ENCODE results near the gene FZR1.

FZR1 gene

DNA sequence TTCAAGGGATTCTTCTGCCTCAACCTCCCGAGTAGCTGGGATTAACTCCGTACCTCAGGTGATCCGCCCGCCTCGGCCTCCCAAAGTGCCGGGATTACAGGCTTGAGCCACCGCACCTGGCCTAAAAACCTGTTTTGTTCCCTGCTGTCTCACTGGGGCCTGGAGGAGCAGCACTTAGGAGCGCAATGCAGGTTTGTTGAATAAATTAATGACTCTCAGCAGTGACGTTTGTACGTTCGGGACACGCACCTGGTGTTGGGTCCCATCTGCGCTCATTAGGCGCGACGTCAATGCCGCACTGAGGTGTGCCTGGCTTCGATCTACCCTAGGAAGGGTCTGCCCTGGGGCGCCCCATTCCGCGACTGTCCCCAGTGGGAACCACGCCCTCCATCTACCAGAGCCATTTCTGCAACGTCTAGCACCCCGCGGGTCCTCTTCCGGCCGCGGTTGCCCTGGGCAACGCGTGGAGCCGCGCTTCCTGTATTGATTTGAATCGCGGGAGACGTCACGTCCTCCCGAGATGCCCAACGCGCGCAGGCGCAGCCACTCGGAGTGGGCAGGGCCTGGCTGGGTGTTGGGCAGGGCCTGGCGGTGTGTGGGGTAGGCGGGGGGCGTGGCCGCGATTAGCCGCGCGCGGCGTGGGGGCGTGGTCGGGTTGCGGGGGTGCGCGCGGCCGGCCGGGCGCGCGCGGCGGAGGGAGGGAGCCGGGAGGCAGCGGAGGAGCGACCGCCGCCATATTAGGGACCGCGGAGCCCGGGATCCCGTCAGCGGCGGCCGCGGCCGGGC lies at the start of gene FZR1:
TSS of gene FZR1 (plus strand) at position 714 of the 786 bp plus-strand sequence. CDS start 16,679 bp downstream, outside the sequence.
- DNase-seq: peak; percentile 100

DNA sequence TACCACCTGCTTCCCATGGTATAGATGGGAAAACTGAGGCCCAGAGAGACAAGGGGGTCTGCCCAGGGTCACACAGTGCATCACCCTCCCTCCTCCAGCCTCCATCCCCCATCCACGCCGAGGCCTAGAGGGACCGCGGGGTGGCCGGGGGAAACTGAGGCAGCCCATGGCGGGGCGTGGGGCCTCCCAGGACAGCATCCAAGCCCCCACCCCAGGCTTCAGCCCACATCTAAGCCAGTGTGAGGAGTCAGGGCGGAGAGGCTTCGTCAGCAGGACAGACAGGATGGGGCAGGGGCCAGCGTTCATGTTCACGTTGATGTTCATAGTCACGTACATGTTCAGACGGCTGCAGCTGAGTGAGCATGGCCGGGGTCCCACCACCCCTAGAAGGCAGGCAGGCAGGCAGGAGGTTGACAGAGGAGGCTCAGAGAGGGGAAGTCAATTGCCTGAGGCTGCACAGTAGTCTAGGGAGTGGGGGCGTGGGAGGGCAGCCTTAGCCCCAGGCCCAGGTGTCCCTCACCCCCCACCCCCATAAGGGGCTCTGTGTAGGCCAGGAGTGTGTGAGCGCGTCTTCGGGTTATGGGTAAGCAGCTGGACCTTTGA lies 49.1 kb upstream of the FZR1 start:
- DNase-seq: no peak

DNA sequence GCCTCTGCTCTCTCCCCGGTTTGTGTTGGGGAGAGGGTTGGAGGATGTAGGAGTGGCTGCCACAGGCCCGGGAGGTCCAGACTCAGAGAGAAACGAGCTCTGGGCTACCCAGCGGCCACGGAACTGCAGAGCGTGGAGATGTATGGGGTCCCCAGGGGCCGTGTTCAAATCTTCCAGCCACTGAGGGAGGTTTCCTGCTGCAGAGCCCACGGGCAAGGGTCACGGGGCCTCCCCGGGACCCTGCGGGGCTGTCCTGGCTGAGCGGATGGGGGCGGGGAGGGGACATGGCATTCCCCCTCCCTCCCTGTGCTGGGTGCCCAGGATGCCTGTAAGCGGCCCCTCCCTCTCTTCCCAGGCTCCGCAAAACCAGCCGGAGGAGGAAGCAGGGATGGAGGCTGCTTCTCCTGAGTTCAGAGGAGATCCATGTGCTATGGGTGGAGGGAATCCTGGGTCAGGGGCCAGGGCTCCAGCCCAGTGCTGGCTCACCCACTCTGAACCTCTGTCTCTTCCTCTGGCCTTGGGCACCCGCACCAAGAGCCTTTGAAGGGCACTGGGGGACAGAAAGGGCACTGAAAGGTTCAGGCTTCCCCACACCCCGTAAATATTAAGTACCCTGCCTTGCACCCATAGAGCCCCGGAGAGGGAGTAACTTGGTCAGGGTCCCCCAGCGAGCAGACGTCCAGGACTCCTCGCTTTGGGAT lies 48.4 kb upstream of the FZR1 start:
- no peak for DNase-seq

DNA sequence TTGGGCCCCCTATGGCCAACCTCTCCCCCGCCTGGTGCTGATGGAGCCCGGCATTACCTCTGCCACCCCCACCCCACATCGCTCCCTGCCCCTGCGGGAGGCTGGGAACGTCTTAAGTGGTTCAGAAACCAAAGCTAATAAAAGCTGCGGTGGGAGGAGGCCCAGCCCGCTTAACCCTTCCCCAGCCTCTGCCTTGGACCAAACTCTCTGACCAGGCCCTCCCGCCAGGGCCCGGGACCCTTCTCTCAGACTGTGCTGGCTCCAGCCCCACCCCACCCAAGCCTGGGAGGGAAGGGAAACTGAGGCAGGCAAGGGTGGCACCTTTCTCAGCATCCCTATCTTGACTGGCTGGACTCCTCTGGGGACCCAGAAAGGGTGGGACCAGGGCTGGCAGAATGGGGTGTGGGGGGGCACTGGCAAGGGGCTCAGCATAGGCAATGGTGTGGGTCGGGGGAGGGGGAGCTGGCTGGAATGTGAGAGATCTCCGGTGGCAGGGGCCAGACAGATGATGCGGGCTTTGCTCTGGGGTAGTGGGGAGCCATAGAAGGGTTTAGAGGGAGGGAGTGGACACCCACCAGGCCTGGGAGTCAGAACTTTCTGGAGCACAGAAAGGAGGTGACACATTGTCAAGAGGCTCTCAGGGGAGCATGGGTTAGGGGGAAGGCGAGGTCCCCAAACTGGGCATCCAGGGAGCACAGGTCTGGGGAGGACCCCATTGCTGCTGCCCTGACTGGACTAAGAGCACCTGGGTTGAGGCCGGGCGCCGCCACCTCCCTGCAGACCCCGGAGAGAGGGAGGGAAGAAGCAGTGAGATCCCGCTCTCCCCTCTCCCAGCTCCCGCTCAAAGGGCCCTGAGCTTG lies 47.7 kb upstream of the FZR1 start:
- DNase-seq: no peak

DNA sequence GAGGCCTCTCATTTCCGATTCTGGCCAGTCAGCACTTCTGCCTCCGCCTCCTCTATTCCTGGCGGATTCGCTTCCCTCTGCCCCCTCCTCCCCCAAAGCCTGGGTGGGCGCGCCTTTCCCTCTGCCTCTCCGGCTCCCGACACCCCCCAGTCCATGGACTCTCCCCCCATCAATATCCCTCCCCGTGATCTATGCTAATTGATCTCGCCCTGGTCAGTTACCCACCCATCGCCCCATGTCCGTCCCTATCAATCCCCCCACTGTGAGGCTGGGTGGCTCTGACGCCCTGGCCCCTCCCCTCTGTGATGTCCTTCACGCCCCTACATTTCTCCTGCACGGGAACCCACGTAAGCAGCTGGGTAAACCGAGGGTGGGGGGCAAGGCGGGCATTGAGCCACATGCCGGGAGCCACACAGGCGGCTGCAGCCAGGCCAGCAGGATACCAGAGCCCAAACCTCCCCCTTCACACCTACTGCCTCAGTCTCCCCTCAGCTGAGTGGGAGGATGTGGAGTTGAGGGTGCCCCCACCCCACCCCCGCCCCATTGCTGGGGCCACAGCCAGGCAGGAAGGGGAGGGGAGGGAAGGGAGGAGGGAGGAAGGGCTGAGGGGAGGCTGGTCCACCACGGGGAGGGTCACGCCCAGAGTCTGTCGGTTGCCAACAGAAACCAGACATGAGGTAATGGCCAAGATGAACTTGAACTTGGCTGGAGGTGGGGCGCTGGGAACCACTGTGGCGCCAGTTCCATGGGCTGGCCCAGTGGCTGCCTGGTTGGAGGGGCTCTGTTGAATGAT lies 46.8 kb upstream of the FZR1 start:
- peak; percentile 5 for DNase-seq

DNA sequence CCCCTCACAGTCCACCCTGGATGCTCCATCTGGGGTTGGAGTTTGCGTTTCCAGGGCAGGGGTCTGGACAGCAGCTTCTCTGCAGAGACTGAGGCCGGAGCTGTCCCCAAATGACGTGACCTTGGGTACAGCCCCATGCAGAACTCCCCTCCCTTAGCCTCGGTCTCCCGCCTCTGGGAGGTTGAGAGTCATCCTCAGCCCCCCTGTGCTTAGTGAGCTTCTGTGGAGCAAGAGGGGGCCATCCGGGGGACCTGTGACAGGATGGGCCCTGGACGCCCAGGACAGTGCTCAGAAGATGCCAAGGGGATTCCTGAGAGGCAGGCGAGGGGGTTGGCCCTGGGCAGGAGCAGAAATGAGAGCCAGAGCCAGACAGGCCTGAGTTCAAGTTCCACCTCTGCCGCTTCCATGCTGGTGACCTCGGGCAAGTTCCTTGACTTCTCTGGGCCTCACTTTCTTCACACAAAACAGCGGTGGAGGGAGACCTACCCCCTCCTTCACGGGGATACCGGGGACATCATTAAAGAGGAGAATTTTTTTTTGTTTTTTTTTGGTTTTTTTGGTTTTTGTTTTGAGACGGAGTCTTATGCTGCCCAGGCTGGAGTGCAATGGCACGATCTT lies 46.0 kb upstream of the FZR1 start:
- no peak for DNase-seq

DNA sequence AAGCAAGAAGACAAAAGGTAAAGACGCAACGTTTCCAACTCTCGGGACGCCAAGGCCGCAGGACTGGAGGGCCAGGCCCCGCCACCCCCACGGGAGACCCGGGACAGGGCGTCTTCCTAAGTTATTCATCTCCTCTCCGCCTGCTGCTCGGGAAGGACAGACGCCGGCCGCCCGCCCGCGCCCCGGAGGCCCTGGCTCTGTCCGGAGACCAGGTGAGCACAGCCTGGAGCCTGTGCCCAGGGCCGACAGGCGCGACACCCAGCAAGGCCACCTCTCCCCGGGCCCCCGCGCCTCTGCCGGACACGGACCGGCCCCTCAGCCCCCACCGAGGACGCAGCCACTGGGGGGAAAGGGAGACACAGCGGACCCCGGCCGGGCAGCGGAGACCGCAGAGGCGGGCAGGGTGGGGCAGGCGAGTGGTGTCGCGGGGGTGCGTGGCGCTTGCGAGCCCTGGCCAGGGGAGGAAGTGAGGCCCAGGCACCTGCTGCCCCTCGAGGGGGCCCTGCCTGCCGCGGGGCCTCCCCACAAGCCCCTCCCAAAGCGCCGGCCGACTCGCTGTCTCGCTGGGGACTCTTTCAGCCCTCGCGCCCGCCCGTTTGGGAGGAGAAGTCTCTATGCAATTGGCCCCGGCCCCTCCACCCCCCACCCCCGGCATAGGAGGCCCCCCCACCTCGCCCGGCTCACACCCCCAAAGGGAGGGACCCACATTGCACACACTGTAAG lies 43.0 kb upstream of the FZR1 start:
- DNase-seq: no peak

DNA sequence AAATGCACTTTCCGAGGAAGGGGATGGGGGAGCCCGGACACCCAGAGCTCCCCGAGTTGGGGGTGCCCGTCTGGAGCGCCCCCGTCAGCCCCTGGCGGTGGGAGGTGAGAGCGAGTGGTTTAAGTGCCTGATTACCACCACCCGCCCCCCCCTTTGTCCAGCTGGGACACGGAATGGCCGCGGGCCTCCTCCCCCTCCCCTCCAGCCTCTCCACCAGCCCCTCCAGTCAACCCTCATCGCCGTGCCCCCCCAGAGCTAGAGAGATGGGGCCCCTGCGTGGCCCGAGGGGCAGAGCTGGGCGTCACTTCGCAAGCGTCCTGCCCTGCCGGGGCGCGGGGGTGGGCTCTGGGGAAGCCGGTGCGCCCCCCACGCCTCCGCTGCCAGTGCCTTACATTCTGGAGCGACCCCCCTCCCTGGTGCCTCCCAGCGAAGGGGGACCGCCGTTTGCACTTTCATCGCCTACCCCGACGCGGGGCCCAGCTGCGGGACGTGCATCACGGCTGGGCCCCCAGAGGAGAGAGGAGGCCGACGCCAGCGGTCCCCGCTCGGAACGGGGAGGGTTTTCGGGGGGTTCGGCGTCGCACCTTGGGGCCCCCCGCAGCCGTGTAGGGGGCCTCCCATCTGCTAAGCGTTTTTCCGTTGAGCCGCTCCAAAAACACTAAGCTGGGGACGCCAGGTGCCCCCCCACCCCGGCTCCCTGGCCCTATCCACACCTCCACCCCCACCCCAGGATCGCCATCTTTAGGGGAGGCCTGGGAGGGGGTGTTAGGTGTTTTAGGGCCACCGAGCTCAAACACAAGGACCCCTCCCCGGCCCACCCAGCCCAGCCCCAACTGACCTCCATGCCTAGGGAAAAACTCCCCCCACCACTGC lies 42.2 kb upstream of the FZR1 start:
- no peak for DNase-seq

DNA sequence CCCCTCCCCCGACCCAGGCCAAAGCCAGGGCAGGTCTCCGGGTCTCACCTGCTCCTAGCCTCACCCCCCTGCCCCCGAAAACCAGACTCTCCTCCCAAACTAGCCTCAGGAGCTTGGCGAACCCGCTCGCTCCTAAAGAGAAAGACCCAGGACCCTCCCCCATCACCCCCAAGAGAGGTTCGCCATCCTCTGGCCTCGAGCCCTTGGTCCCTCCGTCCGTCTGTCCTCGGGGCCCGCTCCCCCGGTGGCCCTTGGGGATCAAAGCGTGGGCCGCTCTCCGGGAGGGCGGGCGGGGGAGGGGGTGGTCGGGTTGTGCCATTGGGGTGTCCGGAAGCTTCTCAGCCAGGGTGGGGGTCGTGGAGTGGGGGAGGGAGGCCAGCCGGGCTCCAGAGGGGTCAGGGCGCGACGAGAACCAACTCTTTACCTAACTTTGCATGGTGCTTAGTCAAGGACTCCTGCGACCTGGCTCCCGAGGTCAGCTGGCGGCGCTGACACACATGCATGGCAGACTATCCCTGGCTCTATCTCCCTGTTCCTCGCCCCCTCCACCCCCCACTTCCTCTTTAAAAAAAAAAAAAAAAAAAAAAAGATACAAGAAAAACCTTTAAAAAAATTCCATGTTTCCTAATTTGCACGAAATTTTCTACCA lies 41.4 kb upstream of the FZR1 start:
- DNase-seq: no peak

DNA sequence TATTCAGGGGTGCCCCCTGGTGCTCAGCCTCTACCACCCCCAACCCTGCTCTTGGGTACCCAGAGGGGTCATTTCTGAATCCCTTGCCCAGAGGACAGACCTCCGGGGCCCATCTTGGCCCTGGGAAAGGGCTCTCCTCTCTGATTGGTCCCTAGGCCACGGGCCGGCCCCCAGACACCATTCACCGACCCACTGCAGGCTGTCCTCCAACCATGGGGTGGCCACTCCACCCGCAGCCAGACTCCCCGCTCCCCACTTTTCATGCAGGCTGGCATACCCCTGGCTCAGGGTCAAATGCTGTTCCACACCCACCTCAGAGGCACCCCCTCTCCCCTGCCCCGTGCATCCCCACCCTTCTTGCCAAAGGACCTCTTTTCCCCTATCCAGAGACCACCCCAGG lies 40.6 kb upstream of the FZR1 start:
- no peak for DNase-seq

DNA sequence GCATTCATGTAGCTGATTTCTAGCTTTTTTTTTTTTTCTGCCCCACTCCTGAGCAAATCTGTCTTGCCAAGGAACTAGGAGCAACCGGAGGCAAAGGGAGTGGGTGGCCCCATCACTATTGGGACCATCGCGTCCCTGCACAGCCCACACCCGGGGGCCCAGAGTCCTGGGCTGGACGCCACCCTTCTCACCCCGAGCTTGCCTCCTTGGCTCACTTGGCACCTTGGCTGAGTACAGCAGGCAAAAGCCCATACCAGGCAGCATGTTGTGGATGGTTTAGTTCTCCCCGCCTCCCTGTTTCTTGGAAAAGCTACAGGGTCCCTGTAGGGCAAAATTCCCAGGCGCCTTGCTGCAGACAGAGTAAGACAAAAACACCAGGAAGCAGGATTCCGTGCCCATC lies 39.5 kb upstream of the FZR1 start:
- no peak for DNase-seq

DNA sequence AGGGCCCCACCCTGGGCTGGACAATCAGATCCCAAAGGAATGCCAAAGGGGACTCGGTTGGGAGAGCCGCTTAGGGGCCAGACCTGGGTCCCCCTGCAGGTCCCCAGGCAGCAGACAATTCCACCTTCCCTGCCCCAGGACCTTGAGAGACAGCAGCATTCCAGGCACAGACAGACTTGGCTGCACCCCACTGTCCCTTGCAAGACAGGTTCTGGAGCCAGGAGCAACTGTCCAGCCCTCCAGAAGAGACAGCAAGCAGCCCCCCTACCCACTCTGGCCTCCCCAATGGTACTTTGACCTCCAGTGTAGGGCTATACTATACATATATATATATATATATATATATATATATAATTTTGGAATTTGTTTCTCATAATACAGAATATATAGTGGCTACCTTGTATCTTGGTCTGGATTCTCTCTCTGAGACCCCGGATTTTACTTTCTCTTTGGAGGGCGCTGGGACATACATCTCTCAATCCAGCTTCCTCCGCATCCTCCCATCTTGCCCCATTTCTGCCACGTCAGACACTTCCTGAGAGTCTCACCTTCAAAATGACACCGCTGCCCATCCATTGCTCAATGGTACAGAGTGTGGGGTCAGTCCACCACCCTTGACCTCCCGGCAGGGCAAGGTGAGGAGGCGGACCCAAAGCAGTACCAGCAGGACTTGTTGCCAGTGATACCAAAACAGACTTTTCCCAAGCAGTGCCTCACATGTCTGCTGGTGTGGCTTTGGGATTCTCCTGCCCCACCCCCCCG lies 38.5 kb upstream of the FZR1 start:
- no peak for DNase-seq

DNA sequence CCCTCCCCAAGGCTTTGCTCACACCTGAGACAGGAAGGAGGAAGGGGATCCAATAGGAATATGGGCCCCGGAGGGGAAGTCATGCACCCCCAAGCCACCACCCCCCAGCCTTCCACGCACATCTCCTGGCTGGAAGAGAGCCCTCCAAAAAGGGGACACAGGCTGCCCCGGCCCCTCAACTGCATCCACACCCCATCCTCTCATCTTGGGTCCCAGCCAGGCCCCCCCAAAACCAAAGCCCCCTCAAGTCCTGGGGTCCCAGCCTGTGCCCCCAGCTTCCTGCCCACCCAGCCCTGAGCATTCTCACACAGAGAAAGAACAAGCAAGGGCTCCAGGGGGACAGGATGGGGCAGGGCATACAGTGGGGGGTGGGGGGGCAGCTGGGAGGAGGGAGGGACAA lies 37.9 kb upstream of the FZR1 start:
- no peak for DNase-seq

DNA sequence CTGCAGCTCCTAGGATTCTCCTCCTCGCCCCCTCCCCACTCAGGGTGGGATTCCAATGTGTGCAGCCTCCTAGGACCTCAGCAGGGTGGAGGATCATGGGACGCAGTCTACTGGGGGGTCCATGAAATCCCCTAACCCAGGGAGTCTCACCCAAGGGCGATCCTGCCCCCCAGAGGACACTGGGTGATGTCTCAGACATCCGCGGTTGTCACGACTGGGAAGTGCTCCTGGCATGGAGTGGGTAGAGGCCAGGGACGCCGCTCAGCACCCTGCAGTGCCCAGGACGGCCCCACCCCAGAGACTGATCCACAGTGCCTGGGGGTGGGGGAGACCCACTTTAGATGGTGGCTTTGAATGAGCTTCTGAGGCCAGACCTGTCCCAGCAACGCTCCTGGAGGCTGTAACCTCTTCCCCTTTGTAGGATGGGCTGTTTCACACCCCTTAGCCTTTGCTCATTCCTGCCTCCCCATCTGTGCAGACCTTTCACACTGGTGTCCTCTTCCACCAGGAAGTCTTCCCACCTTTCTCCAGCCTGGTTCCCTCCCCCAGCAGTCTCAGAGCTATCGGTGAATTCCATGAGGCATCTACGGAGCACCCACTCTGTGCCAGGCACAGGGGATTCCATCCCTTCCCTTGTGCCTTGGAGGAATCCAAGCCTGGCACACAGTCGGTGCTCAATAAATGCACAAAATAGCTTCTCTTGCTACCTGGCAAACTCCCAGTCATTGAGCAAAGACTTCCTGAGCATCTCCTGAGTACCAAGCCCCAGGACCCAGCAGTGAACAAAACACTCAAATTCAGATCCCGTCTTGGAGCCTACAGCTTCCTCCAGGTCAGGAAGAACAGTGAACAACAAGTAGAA lies 36.2 kb upstream of the FZR1 start:
- no peak for DNase-seq

DNA sequence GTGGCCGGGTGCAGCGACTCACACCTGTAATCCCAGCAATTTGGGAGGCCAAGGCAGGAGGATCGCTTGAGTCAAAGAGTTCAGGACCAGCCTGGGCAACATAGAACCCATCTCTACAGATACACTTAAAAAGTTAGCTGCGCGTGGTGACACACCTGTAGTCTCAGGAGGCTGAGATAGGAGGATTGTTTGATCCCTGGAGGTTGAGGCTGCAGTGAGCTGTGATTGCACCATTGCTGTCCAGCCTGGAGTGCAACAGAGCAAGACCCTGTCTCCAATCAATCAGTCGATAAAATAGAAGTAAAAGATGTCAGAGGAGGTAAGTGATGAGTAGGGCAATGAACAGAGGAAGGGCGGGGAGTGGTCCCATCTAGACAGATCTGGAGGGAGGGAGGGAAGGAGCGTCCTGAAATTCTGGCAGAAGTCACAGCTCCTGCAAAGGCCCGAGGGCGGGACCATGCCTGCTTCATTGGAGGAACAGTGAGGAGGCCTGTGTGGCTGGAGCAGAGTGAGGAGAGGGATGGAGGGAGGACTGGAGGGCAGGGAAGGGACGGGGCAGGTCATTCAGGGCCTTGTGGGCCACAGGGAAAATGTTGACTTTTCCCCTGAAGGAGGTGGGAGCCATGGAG lies 35.5 kb upstream of the FZR1 start:
- DNase-seq: no peak

DNA sequence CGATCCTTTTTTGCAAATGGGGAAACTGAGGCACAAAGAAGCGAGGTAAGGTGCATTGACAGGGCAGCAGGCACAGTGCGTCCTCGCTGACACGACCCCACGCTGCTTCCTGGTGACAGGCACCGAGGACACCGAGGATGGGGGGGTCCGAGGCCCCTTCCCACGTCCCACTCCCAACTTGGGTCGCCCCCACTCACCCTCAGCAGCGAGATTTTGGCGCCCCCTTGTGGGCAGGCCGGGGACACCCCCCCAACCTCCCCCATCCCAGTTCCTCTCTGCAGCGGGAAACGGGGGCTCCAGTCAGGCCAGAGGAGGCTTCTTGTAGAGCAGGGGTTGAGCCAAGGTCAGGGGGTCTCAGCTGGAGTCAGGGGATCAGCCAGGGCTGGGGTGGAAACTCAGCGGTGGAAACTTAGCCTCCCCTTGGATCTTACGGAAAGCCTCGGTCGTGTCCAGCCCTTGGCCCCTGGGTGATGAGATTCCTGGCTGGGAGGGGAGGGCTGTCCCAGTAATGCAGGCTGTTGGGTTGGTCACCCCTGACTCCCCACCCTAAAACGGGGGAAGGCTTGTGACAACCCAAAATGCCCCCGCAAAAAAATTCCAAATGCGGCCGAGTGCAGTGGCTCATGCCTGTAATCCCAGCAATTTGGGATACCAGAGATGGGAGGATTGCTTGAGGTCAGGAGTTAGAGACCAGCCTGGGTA lies 34.0 kb upstream of the FZR1 start:
- DNase-seq: peak; percentile 38

DNA sequence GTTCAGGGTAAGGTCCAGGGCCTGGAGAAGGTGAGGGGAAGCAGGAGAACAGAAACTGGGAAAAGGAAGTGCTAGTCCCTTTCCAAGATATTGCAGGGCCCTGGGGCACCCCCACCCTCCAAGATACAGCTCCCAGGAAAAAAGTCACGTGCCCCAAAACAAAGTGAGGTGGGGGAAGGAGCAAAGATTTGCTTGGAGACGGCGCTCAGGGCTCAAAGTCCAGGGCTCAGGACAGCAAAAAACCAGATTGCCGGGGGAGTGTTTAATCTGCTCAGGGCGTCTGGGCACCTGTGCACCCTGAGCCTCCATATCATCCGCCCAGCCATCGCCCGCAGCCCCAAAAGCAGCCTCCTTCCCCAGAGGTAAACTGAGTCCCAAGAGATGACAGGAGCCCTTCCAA lies 32.1 kb upstream of the FZR1 start:
- DNase-seq: no peak
